ENCODE results near the gene MANBA. TPM values are rescaled to one million over a fixed set of nuclear protein-coding genes. Genes with fewer than 3 reads are reported as not detected.
"Not testable (repeated sequence)": the region's sequence is repeated elsewhere in the genome, so short reads cannot be mapped to it uniquely, and the experiment has no call there.

MANBA gene
- total RNA-seq, 2 experiments from 2014 or later = 8.7 to 10.0 TPM

- not testable (repeated sequence) for H3K27me3 Mint-ChIP-seq, DNase-seq, H3K4me3 Mint-ChIP-seq, H3K27ac Mint-ChIP-seq
- peaks cover 43% of the 10 kb centered on the region for H3K36me3 Mint-ChIP-seq
- H3K4me1 Mint-ChIP-seq = peaks cover 28% of the 10 kb centered on the region
- H3K9me3 Mint-ChIP-seq = peaks cover 23% of the 10 kb centered on the region
These were observed 22.0 kb downstream of the MANBA start for GRCh38 chr4:102738802-102739201.

GRCh38 chr4:102736636-102737549, 23.9 kb downstream of the MANBA start:
- peaks cover 26% of the 10 kb centered on the region for H3K9me3 Mint-ChIP-seq
- no peak overlapping the region for H3K4me3 Mint-ChIP-seq
- no peaks in the 10 kb centered on the region for H3K27me3 Mint-ChIP-seq
- H3K27ac Mint-ChIP-seq = no peak overlapping the region
- DNase-seq = no peak
- H3K4me1 Mint-ChIP-seq = peaks cover 22% of the 10 kb centered on the region
- peaks cover 42% of the 10 kb centered on the region for H3K36me3 Mint-ChIP-seq

GRCh38 chr4:102735582-102735981, 25.2 kb downstream of the MANBA start:
- DNase-seq = no peak
- Mint-ChIP-seq H3K27ac (no peak overlapping the region), H3K36me3 (peaks cover 48% of the 10 kb centered on the region), H3K4me1 (peaks cover 22% of the 10 kb centered on the region), H3K4me3 (no peak overlapping the region), H3K9me3 (peaks cover 34% of the 10 kb centered on the region), H3K27me3 (no peaks in the 10 kb centered on the region)

GRCh38 chr4:102734591-102735385, 26.0 kb downstream of the MANBA start:
- H3K4me1 Mint-ChIP-seq = peaks cover 22% of the 10 kb centered on the region
- peaks cover 55% of the 10 kb centered on the region for H3K36me3 Mint-ChIP-seq
- H3K27me3 Mint-ChIP-seq = no peaks in the 10 kb centered on the region
- no peak overlapping the region for H3K4me3 Mint-ChIP-seq
- H3K9me3 Mint-ChIP-seq = peaks cover 30% of the 10 kb centered on the region
- H3K27ac Mint-ChIP-seq = peak overlapping the region; percentile 52
- no peak for DNase-seq

GRCh38 chr4:102734116-102734515, 26.7 kb downstream of the MANBA start:
- Mint-ChIP-seq H3K27ac (no peak overlapping the region), H3K36me3 (peaks cover 57% of the 10 kb centered on the region), H3K27me3 (no peaks in the 10 kb centered on the region), H3K4me1 (peaks cover 28% of the 10 kb centered on the region), H3K4me3 (no peak overlapping the region), H3K9me3 (peaks cover 24% of the 10 kb centered on the region)
- DNase-seq = no peak

GRCh38 chr4:102733084-102733483, 27.7 kb downstream of the MANBA start:
- H3K4me1 Mint-ChIP-seq = peaks cover 20% of the 10 kb centered on the region
- no peak overlapping the region for H3K27ac Mint-ChIP-seq
- peaks cover 17% of the 10 kb centered on the region for H3K9me3 Mint-ChIP-seq
- H3K4me3 Mint-ChIP-seq = no peak overlapping the region
- no peaks in the 10 kb centered on the region for H3K27me3 Mint-ChIP-seq
- H3K36me3 Mint-ChIP-seq = peaks cover 50% of the 10 kb centered on the region
- DNase-seq = no peak

- Mint-ChIP-seq H3K27ac (no peak overlapping the region), H3K27me3 (no peaks in the 10 kb centered on the region), H3K9me3 (peaks cover 16% of the 10 kb centered on the region), H3K4me1 (peaks cover 17% of the 10 kb centered on the region), H3K4me3 (no peak overlapping the region), H3K36me3 (peaks cover 48% of the 10 kb centered on the region)
- no peak for DNase-seq
These were observed 28.1 kb downstream of the MANBA start for GRCh38 chr4:102732678-102733077.

GRCh38 chr4:102730968-102731533, 29.7 kb downstream of the MANBA start:
- Mint-ChIP-seq H3K9me3 (peaks cover 16% of the 10 kb centered on the region), H3K27ac (no peak overlapping the region), H3K4me1 (peaks cover 21% of the 10 kb centered on the region), H3K4me3 (no peak overlapping the region), H3K36me3 (peaks cover 43% of the 10 kb centered on the region), H3K27me3 (no peaks in the 10 kb centered on the region)
- no peak for DNase-seq

- not testable (repeated sequence) for H3K27ac Mint-ChIP-seq, H3K27me3 Mint-ChIP-seq, DNase-seq, H3K4me3 Mint-ChIP-seq
- Mint-ChIP-seq H3K9me3 (peaks cover 16% of the 10 kb centered on the region), H3K4me1 (peaks cover 15% of the 10 kb centered on the region), H3K36me3 (peaks cover 43% of the 10 kb centered on the region)
These were observed 31.3 kb downstream of the MANBA start for GRCh38 chr4:102729486-102729885.

GRCh38 chr4:102726919-102727318, 33.8 kb downstream of the MANBA start:
- not testable (repeated sequence) for H3K27ac Mint-ChIP-seq, H3K27me3 Mint-ChIP-seq, H3K4me3 Mint-ChIP-seq, DNase-seq
- Mint-ChIP-seq H3K36me3 (peaks cover 36% of the 10 kb centered on the region), H3K4me1 (peaks cover 12% of the 10 kb centered on the region), H3K9me3 (peaks cover 13% of the 10 kb centered on the region)

GRCh38 chr4:102726068-102726467, 34.7 kb downstream of the MANBA start:
- DNase-seq = no peak
- Mint-ChIP-seq H3K4me1 (peaks cover 12% of the 10 kb centered on the region), H3K27ac (no peak overlapping the region), H3K4me3 (no peak overlapping the region), H3K27me3 (no peaks in the 10 kb centered on the region), H3K9me3 (peaks cover 6% of the 10 kb centered on the region), H3K36me3 (peaks cover 28% of the 10 kb centered on the region)

GRCh38 chr4:102725229-102725628, 35.5 kb downstream of the MANBA start:
- Mint-ChIP-seq H3K9me3 (no peaks in the 10 kb centered on the region), H3K4me3 (no peak overlapping the region), H3K36me3 (peaks cover 19% of the 10 kb centered on the region), H3K4me1 (peaks cover 12% of the 10 kb centered on the region), H3K27me3 (no peaks in the 10 kb centered on the region), H3K27ac (no peak overlapping the region)
- DNase-seq = no peak

GRCh38 chr4:102723511-102723910, 37.3 kb downstream of the MANBA start:
- peaks cover 6% of the 10 kb centered on the region for H3K4me1 Mint-ChIP-seq
- peaks cover 16% of the 10 kb centered on the region for H3K36me3 Mint-ChIP-seq
- H3K9me3 Mint-ChIP-seq = no peaks in the 10 kb centered on the region
- no peak overlapping the region for H3K27ac Mint-ChIP-seq
- DNase-seq = no peak
- H3K27me3 Mint-ChIP-seq = no peaks in the 10 kb centered on the region
- H3K4me3 Mint-ChIP-seq = no peak overlapping the region

- Mint-ChIP-seq H3K4me1 (peaks cover 6% of the 10 kb centered on the region), H3K4me3 (no peak overlapping the region), H3K9me3 (no peaks in the 10 kb centered on the region), H3K36me3 (peaks cover 22% of the 10 kb centered on the region), H3K27me3 (no peaks in the 10 kb centered on the region), H3K27ac (no peak overlapping the region)
- DNase-seq = no peak
These were observed 38.0 kb downstream of the MANBA start for GRCh38 chr4:102722740-102723139.
